Peyer's patch (tissue), 4 donors: ENCODE measurements around the gene HDAC1. TPM values are rescaled to one million over a fixed set of nuclear protein-coding genes. Genes with fewer than 3 reads are reported as not detected.

Experiments used
- DNase-seq, 3 donors: peaks; one replicate each; pipeline ENCODE4 v3.0.0-alpha.2; 2017 to 2019
- H3K27ac ChIP-seq, 4 donors: fragments of 200-600 bp; sonication (generic); one replicate each; pipeline ENCODE4 v1.5.1; 2016 to 2019
- H3K27me3 ChIP-seq, 2 donors: fragments of 200-600 bp; sonication (generic); one replicate each; pipeline ENCODE4 v1.5.1; 2019
- H3K36me3 ChIP-seq, 3 donors: fragments of 200-600 bp; sonication (generic); one replicate each; pipeline ENCODE4 v1.5.1; 2016 to 2019
- H3K4me1 ChIP-seq, 4 donors: fragments of 200-600 bp; sonication (generic); one replicate each; pipeline ENCODE4 v1.5.1; 2016 to 2019
- H3K4me3 ChIP-seq, 4 donors: fragments of 200-600 bp; sonication (generic); 1 replicate in 3 of 4; 2 replicates in 1 of 4; pipeline ENCODE4 v1.5.1; 2016 to 2019; ENCODE audit warnings: mild to moderate bottlenecking in 1 of 4
- H3K9me3 ChIP-seq, 4 donors: fragments of 200-600 bp; sonication (generic); one replicate each; pipeline ENCODE4 v1.5.1; 2016 to 2019; ENCODE audit warnings: mild to moderate bottlenecking in 1 of 4
- POLR2A ChIP-seq, 2 donors: fragments of 450-650 bp; IDR thresholded peaks; one replicate each; pipeline ENCODE4 v1.5.1; 2017; ENCODE audit warnings: antibody characterized with exemption in 2 of 2, mild to moderate bottlenecking in 2 of 2, moderate library complexity in 2 of 2
- total RNA-seq, 4 donors: library from RNA; depleted of rRNA; stranded (reverse); fragments of >200 nt; gene quantifications; one replicate each; pipeline ENCODE4 v1.1.0, GENCODE V29; 2016
- TF ChIP-seq, protein P1 (sequence below), 6 experiments: fragments of 450-650 bp in 4 of 6; fragments of 200-600 bp in 2 of 6; sonication (generic) in 1 of 6; IDR thresholded peaks; one replicate each; pipeline ENCODE4 v1.5.1; 2017 to 2019; ENCODE audit warnings: antibody characterized with exemption in 6 of 6, mild to moderate bottlenecking in 3 of 6, moderate library complexity in 1 of 6

HDAC1 gene
- total RNA-seq, result 100 to 1,000 TPM in 3 of 4 donors, 10 to 100 TPM in 1; 93.0 to 147 (median 122) TPM

DNA sequence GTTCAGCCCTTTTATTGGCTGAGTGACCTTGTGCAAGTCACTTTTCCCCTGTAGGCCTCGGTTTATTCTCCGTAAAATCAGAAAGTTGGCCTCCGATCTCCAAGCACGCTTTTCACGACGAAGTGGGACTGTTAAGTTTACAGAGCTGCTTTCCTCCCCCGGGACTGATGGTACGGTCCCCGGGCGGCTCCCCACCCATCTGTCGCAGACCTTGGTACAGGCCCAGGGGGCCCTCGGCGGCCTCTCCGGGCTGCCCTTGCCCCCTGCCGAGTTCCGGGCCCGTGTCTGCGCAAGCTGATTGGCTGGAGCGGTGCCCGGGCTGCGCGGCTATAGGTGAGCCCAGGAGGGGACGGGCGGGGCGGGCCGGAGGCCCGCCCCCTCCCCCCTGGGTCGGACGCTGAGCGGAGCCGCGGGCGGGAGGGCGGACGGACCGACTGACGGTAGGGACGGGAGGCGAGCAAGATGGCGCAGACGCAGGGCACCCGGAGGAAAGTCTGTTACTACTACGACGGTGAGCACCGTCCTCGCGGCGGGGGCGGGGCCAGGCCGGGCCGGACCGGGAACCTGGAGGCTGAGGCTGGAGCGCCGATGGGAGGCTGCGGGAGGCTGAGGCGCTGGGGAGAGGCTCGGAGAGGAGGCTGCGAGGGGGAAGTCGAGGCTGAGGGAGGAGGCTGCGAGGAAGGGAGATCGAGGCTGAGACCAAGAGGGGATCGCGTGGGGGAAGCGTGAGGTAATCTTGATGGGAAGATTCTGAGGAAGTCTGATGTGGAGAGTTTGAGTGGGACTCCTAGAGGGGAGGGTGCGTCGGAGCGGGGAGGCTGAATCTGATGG lies at the start of gene HDAC1:
Gene HDAC1 (plus strand): TSS at position 376 of the 831 bp plus-strand sequence. CDS start 87 bp downstream, at position 463.
- Histone ChIP-seq H3K9me3 (no peaks in the 10 kb centered on the region), H3K4me3 (peak within 1 kb of the TSS; percentile 69 to 97 (median 88)), H3K4me1 (peaks cover 0 to 24% (median 0%) of the 10 kb centered on the region in 4 donors), H3K27me3 (no peaks in the 10 kb centered on the region), H3K36me3 (no peaks in the 10 kb centered on the region), H3K27ac (peak within 1 kb of the TSS; percentile 88 to 96 (median 90))
- DNase-seq, result peak; percentile 95 to 99 (median 99)
- peak; percentile 50 to 72 for TF ChIP-seq POLR2A (IDR thresholded peaks at IDR 0.05)
- TF ChIP-seq, protein P1, sequence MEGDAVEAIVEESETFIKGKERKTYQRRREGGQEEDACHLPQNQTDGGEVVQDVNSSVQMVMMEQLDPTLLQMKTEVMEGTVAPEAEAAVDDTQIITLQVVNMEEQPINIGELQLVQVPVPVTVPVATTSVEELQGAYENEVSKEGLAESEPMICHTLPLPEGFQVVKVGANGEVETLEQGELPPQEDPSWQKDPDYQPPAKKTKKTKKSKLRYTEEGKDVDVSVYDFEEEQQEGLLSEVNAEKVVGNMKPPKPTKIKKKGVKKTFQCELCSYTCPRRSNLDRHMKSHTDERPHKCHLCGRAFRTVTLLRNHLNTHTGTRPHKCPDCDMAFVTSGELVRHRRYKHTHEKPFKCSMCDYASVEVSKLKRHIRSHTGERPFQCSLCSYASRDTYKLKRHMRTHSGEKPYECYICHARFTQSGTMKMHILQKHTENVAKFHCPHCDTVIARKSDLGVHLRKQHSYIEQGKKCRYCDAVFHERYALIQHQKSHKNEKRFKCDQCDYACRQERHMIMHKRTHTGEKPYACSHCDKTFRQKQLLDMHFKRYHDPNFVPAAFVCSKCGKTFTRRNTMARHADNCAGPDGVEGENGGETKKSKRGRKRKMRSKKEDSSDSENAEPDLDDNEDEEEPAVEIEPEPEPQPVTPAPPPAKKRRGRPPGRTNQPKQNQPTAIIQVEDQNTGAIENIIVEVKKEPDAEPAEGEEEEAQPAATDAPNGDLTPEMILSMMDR (IDR thresholded peaks at IDR 0.05), result no peak

DNA sequence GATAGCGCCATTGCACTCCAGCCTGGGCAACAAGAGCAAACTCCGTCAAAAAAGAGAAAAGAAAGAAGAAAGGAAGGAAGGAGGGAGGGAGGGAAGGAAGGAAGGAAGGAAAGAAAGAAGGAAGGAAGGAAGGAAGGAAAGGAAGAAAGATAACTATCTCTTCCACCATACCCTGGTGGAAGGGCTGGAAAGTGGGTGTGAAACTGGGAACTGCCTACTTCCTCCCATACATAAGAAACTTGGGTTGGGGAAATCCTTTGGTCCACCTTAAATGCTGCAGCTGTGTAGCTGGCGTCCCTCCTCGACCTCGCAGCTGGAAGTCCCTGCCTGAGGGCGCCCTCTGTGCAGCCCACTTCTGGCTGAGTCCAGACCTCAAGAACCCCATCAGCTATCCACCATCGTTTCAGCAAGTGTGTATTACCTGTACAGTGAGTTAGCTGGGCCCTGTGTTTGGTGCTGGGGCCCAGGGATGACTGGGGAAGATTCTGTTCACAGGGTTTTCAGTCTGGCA lies 49.5 kb upstream of the HDAC1 start:
- no peaks in the 10 kb centered on the region for H3K27me3 ChIP-seq
- peak overlapping the region in 2 of 4 donors; percentile 31 to 52 for H3K27ac ChIP-seq
- no peak overlapping the region for H3K4me3 ChIP-seq
- TF ChIP-seq, protein P1 (IDR thresholded peaks at IDR 0.05), result no peak
- no peak for TF ChIP-seq POLR2A (IDR thresholded peaks at IDR 0.05)
- no peaks in the 10 kb centered on the region for H3K36me3 ChIP-seq
- DNase-seq, result peak in 1 of 3 donors; percentile 67
- no peaks in the 10 kb centered on the region for H3K9me3 ChIP-seq
- peaks cover 0 to 30% (median 6%) of the 10 kb centered on the region in 4 donors for H3K4me1 ChIP-seq

DNA sequence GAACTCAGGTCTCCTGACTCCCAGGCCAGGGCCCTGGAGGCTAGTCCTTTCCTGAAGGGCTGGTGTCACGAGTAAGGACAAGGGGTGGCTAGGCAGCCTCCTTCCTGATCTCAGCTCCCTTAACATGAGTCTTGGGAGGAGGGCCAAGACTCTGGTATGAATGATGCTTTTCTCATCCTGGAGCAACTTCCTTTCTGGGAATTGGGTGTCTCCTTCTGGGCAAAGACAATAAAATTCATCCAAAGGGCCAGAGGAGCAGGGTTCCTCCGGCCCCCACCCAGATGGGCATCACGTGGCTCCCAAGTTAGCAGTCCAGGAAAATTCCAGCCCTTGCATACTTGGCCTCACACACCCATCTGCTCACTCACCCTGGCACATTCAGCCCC lies 45.0 kb upstream of the HDAC1 start, which contains the start of gene FAM167B:
Gene FAM167B (plus strand): TSS at position 335 of the 386 bp plus-strand sequence. CDS start 200 bp downstream, outside the sequence.
- DNase-seq, result no peak
- TF ChIP-seq, protein P1 (IDR thresholded peaks at IDR 0.05), result no peak
- TF ChIP-seq POLR2A (IDR thresholded peaks at IDR 0.05), result no peak
- Histone ChIP-seq H3K9me3 (no peaks in the 10 kb centered on the region), H3K36me3 (no peaks in the 10 kb centered on the region), H3K4me3 (no peak within 1 kb of the TSS), H3K27ac (peak within 1 kb of the TSS; percentile 66 to 94 (median 85)), H3K4me1 (peaks cover 0 to 43% (median 22%) of the 10 kb centered on the region in 4 donors), H3K27me3 (no peaks in the 10 kb centered on the region)

DNA sequence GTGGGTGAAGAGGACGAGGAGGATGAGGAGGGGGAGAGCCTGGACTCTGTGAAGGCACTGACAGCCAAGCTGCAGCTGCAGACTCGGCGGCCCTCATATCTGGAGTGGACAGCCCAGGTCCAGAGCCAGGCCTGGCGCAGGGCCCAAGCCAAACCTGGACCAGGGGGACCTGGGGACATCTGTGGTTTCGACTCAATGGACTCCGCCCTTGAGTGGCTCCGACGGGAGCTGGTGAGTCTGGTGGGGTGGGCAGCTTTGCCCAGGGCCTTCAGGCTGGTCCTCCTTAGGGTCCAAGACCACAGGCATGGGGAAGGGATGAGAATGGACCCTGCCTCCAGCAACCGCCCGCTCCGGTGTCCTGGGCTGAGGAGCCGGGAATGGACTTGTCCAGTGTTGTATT lies 44.4 kb upstream of the HDAC1 start:
- no peak overlapping the region for H3K4me3 ChIP-seq
- TF ChIP-seq POLR2A (IDR thresholded peaks at IDR 0.05), result no peak

DNA sequence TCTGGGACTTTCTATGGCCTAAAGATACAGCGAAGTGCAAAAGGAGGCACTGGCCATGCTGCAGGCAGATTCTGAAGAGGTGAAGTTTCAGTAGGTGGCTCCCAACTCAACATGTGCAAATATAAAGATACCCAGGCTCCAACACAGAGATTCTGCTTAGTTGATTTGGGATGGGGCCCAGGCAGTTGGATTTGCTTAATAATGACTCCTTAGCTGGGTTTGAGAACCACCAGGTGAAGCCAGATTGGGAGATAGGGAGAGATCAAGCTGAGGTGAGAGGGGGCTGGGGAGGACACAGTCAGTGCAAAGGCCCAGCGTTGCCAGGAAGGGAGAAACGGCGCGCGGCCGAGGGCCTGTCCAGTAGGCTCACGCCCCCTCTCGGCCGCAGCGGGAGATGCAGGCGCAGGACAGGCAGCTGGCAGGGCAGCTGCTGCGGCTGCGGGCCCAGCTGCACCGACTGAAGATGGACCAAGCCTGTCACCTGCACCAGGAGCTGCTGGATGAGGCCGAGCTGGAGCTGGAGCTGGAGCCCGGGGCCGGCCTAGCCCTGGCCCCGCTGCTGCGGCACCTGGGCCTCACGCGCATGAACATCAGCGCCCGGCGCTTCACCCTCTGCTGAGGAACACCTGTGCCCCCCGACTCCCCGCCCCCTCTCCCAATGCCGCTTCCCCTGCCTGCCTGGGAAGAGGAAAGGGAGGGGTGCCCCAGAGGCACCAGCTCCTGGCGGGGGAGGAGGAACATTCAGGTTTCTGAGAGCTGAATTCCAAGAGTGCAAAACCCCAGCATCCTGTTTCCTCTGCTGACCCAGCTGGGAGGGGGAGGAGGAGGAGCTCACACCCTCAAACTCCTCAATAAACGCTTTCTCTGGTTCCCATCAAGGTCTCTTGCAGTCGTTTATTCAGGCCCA lies 43.6 kb upstream of the HDAC1 start:
- TF ChIP-seq, protein P1 (IDR thresholded peaks at IDR 0.05), result peak; percentile 78 to 94 (median 88)
- no peak for TF ChIP-seq POLR2A (IDR thresholded peaks at IDR 0.05)
- DNase-seq, result peak; percentile 89 to 96 (median 96)
- Histone ChIP-seq H3K4me1 (peaks cover 0 to 44% (median 20%) of the 10 kb centered on the region in 4 donors), H3K36me3 (no peaks in the 10 kb centered on the region), H3K27me3 (no peaks in the 10 kb centered on the region), H3K9me3 (no peaks in the 10 kb centered on the region), H3K27ac (peak overlapping the region; percentile 66 to 94 (median 85)), H3K4me3 (peak overlapping the region; percentile 3 to 39 (median 25))

More for the DNA sequence above, 44.4 kb upstream of the HDAC1 start:
- H3K4me1 ChIP-seq, result peaks cover 0 to 42% (median 23%) of the 10 kb centered on the region in 4 donors
- no peak for DNase-seq
- H3K27me3 ChIP-seq, result no peaks in the 10 kb centered on the region
- H3K36me3 ChIP-seq, result no peaks in the 10 kb centered on the region
- no peaks in the 10 kb centered on the region for H3K9me3 ChIP-seq
- peak overlapping the region; percentile 66 to 94 (median 85) for H3K27ac ChIP-seq
